GM19025 (cell line): ENCODE data around the gene ARHGEF39.
"Not testable (repeated sequence)": the region's sequence is repeated elsewhere in the genome, so short reads cannot be mapped to it uniquely, and the experiment has no call there.

Source experiments
- ATAC-seq: cut with Tn5 transposase; IDR thresholded peaks from one replicate; pipeline ENCODE4 v1.9.1; 2021; ENCODE audit warnings: mild to moderate bottlenecking, low read depth, moderate library complexity; ENCODE audit not compliant: unreplicated experiment

ARHGEF39 gene

DNA sequence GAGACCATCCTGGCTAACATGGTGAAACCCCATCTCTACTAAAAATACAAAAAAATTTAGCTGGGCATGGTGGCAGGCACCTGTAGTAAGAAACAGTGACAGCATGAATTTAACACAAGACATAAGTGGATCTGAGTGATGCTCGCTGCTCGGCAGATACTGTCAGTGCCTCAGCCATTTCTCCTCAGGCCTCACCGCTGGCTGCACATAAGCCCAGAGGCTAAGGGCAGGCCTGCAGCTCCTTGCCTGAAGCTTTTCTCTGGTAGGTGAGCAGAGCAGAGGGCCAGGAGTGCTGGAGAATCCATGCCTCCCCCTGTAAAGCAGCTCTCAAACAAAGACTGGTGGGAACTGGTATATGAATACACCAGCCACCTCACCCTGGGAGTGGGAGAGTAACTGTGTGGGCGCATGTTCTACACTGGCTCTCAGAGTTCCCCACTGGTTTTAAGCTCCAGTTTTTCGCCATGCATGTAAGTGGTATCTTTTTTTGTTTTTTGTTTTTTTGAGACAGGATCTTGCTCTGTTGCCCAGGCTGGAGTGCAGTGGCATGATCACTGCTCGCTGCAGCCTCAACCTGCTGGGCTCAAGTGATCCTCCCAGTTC lies 36.5 kb downstream of the ARHGEF39 start:
- no peak for ATAC-seq

DNA sequence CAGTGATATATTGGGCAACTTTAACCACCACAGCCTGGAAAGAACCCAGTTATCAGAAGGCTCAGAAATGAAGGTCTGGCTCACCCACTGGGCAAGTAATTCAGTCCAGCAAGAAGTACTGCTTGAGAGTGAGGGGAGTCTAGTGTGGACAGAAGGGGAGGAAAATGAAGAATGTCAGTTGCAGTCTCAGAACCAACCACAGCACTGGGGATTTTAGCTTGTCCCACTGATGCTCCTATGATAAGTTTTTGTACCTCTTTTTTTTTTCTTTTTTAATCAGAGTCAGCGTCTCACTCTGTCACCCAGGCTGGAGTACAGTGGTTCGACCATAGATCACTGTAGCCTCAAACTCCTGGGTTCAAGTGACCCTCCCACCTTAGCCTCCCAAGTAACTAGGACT lies 37.4 kb downstream of the ARHGEF39 start:
- ATAC-seq, result no peak

DNA sequence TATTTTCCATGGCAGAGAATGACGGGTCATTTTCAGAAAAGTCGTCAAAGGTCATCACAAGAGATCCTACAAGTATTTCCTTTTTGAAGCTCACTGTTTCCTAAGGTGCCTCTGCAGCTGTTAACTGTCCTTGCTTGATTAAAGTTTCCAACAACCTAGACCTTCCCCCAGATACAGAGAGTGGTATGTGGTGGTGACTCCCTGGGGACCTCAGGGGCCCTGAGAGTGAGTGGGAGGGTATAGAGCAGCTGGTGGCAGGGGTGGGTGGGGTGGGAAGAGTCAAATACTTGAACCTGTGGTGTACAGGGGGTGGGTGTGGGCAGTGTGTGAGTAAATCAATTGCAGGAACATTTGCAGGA lies 45.2 kb downstream of the ARHGEF39 start:
- peak; percentile 52 for ATAC-seq

DNA sequence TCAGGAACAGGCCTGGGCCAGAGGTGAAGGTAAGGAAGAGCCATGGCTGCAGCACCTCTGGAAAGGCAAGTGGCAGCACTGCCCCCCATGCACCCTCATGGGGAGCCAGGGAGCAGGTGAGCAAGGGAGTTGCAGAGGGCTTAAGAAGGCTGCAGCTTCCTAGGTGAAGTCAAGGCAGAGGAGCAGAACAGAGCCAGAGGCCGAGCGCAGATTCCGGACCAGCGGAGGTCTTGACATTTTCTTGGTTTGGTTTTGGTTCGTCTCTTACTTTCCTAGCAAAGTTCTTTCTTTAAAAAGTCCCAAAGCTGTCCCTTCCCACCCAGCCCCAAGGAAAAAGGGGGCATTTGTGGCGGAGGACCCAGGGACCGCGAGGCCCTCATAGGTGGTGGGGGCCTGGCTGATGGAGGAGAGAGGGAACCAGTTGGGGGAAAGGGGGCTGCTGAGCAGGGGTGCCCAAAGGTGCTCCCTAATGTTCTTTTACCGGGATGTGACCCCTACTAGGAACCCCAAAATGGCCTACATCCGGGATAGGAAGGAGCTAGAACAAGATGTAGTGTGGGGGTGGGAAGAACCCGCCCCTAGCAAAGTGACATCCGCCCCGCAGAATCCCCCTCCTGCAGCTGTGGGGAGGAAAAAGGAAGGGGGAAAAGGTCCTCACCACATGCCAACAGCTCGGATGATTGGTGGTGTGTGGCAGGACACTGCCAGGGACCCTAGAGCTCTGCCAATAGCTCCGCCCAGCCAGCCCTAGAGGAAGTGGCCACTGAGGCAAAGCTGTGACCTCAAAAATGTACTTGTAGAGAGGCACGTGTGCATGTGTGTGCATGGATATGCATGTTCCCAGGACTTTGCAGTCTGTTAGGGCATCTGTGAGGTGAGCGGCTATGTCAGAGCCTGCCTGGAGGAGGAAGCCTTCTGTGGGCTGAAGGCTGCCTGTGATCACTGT lies 45.9 kb downstream of the ARHGEF39 start:
- ATAC-seq, result peak; percentile 43

DNA sequence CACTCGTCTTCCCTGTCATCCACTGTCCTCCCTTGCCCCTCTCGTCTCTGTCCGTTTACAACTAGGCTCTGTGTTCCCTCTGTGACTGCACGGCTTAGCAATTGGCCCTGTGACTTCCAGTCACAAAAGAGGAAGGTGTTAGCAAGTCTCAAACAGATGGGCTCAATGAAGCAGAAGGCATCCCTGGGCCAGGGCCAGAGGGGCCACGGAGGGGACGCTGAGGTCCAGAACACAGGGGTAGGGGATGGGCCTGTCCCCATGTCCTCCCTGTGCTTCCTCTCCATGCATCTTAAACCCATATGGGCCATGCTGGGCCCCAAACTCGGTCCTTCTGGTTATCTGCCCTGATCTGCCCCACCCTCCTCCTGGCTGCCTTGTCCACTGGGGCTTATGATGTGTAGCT lies 46.7 kb downstream of the ARHGEF39 start, which contains the start of gene CD72:
Gene CD72, minus strand, starts transcription at position 89 of the 403 bp plus-strand sequence. CDS start 110 bp downstream, outside the sequence.
- ATAC-seq, result no peak

DNA sequence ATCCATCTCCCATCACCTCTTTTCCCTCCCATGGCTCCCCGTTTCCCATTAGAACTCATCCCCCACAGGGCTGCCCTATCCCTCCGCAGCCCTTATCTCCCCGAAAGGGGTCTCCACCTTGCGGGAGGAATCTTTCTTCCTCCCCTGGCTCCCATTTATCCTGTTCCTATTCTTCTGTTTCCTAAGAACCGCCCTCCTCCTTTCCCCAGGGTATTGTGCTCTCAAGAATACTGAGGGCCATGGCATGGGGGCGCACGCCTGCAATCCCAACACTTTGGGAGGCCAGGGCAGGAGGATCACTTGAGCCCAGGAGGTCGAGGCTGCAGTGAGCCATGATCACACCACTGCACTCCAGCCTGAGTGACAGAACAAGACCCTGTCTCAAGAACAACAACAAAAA lies 47.4 kb downstream of the ARHGEF39 start:
- ATAC-seq, result no peak

DNA sequence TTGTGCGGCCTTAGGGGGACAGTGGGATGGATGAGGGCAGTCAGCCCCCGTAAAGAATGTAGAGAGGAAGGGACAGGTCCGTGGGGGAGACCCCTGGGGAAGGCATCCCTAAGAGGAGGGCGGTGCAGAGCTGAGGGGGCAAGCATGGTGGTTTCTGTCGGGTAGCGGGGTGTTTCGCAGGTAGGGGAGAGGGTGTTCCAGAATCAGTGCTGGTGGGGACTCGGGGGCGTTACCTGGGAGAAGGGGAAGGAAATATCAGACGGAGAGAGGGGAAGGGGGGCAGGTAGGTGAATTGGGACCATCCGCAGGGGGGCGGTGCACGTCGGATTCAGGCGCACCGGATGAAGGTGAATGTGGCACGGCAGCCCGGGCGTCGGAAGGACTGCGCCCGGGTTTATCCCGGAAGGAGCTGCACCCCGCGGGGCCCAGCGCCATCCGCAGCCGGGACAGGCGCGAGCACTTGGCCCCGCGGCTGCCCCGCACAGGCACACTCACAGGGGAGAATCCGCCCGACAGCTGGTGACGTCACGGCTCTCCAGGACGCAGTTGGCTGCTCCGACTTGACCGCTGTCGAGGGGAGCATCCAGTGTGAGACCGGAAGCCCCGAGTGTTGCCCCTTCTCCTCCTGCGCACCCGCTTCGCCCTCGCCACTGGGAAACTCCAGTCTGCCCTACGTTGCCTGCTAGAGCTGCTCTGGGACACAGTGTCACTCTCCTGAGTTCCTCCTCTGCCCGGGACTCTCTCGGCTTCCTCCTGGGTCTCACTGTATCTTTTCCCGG lies 48.1 kb downstream of the ARHGEF39 start:
- peak; percentile 40 for ATAC-seq

DNA sequence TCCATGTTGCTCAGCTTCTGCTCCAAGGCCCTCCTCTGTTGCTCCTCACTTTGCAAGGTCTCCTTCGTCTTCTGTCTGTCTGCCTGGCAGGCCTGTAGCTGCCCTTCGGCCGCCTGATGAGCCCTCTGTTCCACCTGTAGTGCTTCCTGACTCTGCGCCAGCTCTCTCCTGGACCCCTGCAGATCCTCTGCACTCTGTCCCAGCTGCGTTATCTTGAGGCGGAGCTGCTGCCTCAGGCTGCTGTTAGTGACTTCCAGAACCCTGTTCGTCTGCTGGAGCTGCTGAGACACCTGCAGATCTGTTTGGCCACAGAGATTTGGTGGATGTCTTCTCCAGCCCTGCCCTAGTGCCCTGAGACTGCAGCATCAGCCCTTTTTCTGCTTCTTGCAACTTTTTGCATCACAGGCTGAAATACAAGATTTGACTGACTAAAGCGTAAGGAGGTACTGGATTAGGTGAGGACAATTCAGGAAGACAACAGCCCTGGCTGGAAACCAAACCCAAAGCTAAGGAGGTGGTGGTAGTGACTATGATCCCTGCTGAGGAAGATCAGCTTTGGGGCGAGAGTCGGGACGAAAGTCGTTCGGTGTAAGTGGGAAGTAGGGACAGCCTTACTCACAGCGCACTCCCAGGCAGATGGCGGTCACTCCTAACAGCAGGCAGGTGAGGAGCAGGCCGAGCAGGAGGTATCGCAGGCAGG lies 48.9 kb downstream of the ARHGEF39 start:
- ATAC-seq, result no peak

DNA sequence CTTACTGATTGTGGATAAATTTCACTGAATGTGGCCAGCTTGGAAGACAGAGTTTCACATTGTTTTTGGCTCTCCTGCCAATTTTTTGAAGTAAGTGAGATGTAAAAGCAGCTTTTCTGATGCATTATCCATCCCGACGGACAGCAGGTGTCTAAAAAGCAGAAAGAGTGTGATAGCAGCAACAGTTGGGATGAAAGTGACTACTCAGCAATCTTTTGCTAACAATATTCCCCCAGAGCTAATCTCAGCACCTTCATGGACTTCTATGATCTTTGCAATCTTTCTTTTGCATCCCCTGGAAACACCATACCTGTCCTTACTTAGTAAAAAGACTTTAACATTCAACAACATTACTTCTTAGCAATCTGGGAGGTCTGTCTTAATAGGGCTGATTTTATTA lies 52.2 kb downstream of the ARHGEF39 start:
- no peak for ATAC-seq

DNA sequence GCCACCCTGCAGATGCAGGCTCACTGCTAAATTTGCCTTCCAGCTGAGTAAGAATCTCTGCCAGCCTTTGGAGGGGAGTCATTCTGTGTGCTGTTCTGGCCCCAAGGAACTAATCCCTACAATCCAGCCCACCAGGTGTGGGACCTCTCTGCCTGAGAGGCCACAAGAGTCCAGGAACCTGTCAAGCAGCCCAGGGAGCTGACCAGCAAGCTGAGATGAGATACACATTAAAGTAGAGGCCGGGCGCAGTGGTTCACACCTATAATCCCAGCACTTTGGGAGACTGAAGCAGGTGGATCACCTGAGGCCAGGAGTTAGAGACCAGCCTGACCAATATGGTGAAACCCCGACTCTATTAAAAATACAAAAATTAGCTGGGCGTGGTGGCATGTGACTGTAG lies 52.9 kb downstream of the ARHGEF39 start:
- ATAC-seq, result not testable (repeated sequence)

DNA sequence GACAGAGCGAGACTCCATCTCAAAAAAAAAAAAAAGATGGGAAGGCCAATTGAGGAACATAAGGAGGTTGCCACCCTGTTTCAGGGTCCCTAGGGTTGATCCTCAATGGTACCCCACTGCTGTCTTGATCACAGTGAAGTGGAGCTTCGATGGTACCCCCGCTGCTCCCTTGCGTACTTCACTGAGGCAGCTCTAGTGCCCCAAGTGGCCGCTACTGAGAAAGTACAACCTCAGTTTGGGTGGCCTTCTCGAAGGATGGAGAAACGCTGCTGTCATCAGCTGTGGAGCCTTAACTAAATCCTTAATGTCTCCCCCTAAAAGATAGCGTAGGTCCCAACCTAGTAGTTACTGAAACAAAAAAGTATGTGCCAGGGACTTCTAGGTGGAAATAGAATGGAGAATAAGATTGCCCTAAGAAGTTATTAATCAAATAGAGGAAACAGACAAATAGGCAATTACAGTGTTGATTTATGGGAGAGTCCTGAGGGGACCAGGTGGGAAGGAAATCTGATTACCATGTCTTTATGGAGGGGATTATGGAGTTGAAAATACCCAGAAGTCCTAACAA lies 53.7 kb downstream of the ARHGEF39 start:
- ATAC-seq, result no peak

DNA sequence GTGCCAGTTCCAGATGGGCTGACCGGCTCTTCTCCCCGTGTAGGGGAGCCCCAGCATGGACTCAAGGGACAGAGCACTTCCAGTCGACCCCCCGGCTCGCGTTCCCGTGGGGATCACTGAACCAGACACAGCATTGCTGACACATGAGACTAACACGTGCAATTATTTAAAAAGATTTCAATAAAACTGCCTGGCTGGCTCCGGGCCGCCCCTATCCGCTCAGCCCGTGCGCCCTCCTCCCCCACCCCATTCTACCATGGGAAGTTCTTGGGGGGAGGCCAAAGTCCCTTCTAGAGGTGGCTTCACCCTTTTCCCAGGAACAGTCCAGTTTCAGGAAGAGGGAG lies 55.2 kb downstream of the ARHGEF39 start:
- no peak for ATAC-seq
